DOHH2 (cell line): Measurements from ENCODE around the gene ACAD11.
"Not testable (repeated sequence)": the region's sequence is repeated elsewhere in the genome, so short reads cannot be mapped to it uniquely, and the experiment has no call there.

ENCODE experiments used
- H3F3A ChIP-seq: fragments of 200-600 bp; sonication (generic), shearing (Covaris generic); 2 replicates; pipeline ENCODE4 v1.6.0; 2016; ENCODE audit warnings: antibody characterized with exemption, mild to moderate bottlenecking; ENCODE audit not compliant: control insufficient read depth, insufficient read depth
- H3K27ac ChIP-seq: fragments of 200-600 bp; sonication (generic); 2 replicates; pipeline ENCODE4 v1.5.1; 2014; ENCODE audit warnings: low read depth, mild to moderate bottlenecking, low read length, moderate library complexity
- H3K27me3 ChIP-seq: fragments of 200-600 bp; sonication (generic); 2 replicates; pipeline ENCODE4 v1.6.1; 2014; ENCODE audit warnings: mild to moderate bottlenecking, low read length, mixed read lengths; ENCODE audit not compliant: control insufficient read depth
- H3K36me3 ChIP-seq: fragments of 200-600 bp; sonication (generic); 2 replicates; pipeline ENCODE4 v1.6.1; 2014; ENCODE audit warnings: mild to moderate bottlenecking, low read length, moderate library complexity, mixed read lengths; ENCODE audit not compliant: control insufficient read depth
- H3K4me1 ChIP-seq: fragments of 200-600 bp; sonication (generic); 2 replicates; pipeline ENCODE4 v1.6.1; 2014; ENCODE audit warnings: mild to moderate bottlenecking, low read length, mixed read lengths; ENCODE audit not compliant: control insufficient read depth
- H3K4me2 ChIP-seq: fragments of 200-600 bp; sonication (generic); 2 replicates; pipeline ENCODE4 v1.6.0; 2014; ENCODE audit warnings: mild to moderate bottlenecking, low read length, moderate library complexity
- H3K4me3 ChIP-seq: fragments of 200-600 bp; sonication (generic); 2 replicates; pipeline ENCODE4 v1.5.1; 2014; ENCODE audit warnings: mild to moderate bottlenecking, low read length, mixed read lengths
- H3K79me2 ChIP-seq: fragments of 200-600 bp; sonication (generic); 2 replicates; pipeline ENCODE4 v1.6.1; 2014; ENCODE audit warnings: mild to moderate bottlenecking, low read length, mixed read lengths; ENCODE audit not compliant: control insufficient read depth
- H3K9me2 ChIP-seq: fragments of 200-600 bp; sonication (generic); replicated peaks from 2 replicates; pipeline ENCODE4 v1.6.1; 2014; ENCODE audit warnings: mild to moderate bottlenecking, low read length, mixed read lengths; ENCODE audit not compliant: control insufficient read depth
- H3K9me3 ChIP-seq: fragments of 200-600 bp; sonication (generic); 2 replicates; pipeline ENCODE4 v1.6.1; 2014; ENCODE audit warnings: antibody characterized with exemption, low read length, mixed read lengths; ENCODE audit not compliant: control insufficient read depth, insufficient read depth
- H4K20me1 ChIP-seq: fragments of 200-600 bp; sonication (generic); 2 replicates; pipeline ENCODE4 v1.6.0; 2014; ENCODE audit warnings: low read depth, mild to moderate bottlenecking, antibody characterized with exemption, low read length, moderate library complexity; ENCODE audit not compliant: control insufficient read depth, insufficient read depth
- CTCF ChIP-seq: fragments of 200-600 bp; sonication (generic); IDR thresholded peaks from one replicate; pipeline ENCODE4 v1.5.1; 2014; ENCODE audit warnings: antibody characterized with exemption, mild to moderate bottlenecking, low read depth, low read length; ENCODE audit not compliant: poor library complexity, severe bottlenecking
- EZH2phosphoT487 ChIP-seq: fragments of 200-600 bp; sonication (generic); IDR thresholded peaks from 2 replicates; pipeline ENCODE4 v1.6.1; 2017; ENCODE audit warnings: borderline replicate concordance, mild to moderate bottlenecking, antibody characterized with exemption, low read length, moderate library complexity, mixed read lengths

The ACAD11 gene

DNA sequence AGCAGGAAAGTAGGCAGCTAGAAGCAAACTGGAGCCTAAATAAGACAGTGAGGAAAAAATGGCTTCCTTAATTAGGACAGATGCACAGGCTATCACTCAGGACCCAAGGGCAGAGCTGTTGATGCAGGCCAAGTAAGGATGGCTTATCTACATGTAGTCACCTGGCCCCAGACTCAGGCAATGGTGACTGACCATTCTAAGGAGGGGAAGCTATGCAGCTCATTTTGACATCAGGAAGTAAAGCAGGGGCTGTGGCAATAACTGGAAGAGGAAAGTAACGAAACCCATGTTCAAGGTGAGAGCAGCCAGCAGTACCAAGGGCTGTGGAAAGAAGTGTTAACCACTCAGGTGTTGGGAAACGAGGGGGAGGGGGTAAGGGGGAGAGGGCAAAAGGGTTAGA lies 16.2 kb downstream of the ACAD11 start:
- Histone ChIP-seq H3K9me3 (no peaks in the 10 kb centered on the region), H3K9me2 (no peaks in the 10 kb centered on the region), H3K4me2 (no peak overlapping the region), H3K79me2 (no peaks in the 10 kb centered on the region), H4K20me1 (no peaks in the 10 kb centered on the region), H3K36me3 (peaks cover 11% of the 10 kb centered on the region), H3K27ac (no peak overlapping the region), H3K4me1 (peaks cover 13% of the 10 kb centered on the region), H3K4me3 (no peak overlapping the region), H3F3A (0 out of 2 replicates have a peak, but pooled peaks cover 2% of the 10 kb centered on the region), H3K27me3 (no peaks in the 10 kb centered on the region)
- TF ChIP-seq CTCF (no peak), EZH2phosphoT487 (no peak)

DNA sequence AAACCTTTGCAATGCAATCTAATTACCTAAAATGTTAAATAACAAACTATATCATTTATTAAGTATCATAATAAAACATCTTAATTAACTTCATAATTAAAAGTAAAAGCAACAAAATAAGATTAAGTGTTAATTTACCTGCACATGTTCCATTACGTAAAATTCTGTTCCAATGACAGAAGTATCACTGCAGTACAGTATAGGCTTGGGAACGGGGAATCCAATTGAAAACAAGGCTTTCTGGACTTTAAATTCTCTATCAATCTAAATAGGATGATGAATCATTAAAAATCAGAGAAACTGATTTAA lies 17.1 kb downstream of the ACAD11 start:
- H3F3A ChIP-seq: 0 out of 2 replicates have a peak, but pooled peaks cover 2% of the 10 kb centered on the region
- H3K79me2 ChIP-seq: no peaks in the 10 kb centered on the region
- peaks cover 13% of the 10 kb centered on the region for H3K4me1 ChIP-seq
- no peaks in the 10 kb centered on the region for H4K20me1 ChIP-seq
- H3K9me2 ChIP-seq: no peaks in the 10 kb centered on the region
- no peaks in the 10 kb centered on the region for H3K9me3 ChIP-seq
- H3K27me3 ChIP-seq: no peaks in the 10 kb centered on the region
- H3K4me2 ChIP-seq: no peak overlapping the region
- no peak overlapping the region for H3K4me3 ChIP-seq
- no peak overlapping the region for H3K27ac ChIP-seq
- no peak for TF ChIP-seq EZH2phosphoT487
- peaks cover 13% of the 10 kb centered on the region for H3K36me3 ChIP-seq

DNA sequence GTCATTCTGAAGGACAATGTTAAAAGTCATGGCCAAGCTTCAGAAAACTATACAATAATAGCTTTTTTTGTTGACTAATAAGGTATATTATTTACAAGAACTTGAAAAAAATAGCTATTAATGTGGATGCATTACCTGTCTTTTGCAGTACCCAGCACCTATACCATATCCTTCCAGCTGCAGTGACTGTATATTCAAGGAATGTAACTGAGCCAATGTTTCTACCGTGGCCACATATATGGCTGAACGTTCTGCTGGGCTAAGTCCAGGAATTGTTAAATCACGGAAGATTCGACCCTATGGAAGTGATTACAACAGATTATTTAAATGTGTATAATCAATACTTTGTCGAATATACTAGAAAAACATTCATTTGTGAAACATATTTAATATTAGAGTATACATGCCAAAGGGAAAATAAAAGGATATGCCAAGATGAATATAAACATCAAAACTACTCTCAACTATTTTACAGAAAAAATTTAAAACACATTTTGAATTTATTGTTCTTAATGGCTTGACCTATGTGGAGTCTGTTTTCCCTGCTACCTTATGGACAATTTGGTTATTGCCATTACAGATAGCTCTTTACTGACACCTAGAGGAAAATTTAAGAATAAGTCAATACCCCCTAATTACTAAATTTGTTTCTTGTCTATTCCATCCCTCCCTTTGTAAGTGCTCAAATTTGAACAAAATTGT lies 17.6 kb downstream of the ACAD11 start:
- Histone ChIP-seq H3K27ac (no peak overlapping the region), H4K20me1 (no peaks in the 10 kb centered on the region), H3K4me1 (peaks cover 9% of the 10 kb centered on the region), H3K4me2 (no peak overlapping the region), H3F3A (0 out of 2 replicates have a peak, but pooled peaks cover 2% of the 10 kb centered on the region), H3K9me3 (no peaks in the 10 kb centered on the region), H3K4me3 (no peak overlapping the region), H3K36me3 (peaks cover 14% of the 10 kb centered on the region), H3K79me2 (no peaks in the 10 kb centered on the region), H3K9me2 (no peaks in the 10 kb centered on the region), H3K27me3 (no peaks in the 10 kb centered on the region)
- TF ChIP-seq CTCF (peak; percentile 56), EZH2phosphoT487 (no peak)

DNA sequence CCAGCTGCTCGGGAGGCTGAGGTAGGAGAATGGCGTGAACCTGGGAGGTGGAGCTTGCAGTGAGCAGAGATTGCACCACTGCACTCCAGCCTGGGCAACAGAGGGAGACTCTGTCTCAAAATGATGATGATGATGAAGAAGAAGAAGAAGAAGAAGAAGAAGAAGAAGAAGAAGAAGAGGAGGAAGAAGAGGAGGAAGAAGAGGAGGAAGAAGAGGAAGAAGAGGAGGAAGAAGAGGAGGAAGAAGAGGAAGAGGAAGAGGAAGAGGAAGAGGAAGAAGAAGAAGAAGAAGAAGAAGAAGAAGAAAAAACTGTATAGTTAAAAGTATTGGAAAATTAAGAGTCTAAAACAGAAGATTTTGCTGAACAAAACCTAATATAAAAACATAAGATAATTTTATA lies 18.2 kb downstream of the ACAD11 start:
- H3K4me2 ChIP-seq, H3K27me3 ChIP-seq: not testable (repeated sequence)

More for the DNA sequence above, 18.2 kb downstream of the ACAD11 start:
- peaks cover 14% of the 10 kb centered on the region for H3K36me3 ChIP-seq
- H3K27ac ChIP-seq, H3K9me2 ChIP-seq, H3K9me3 ChIP-seq, H3K4me3 ChIP-seq, H4K20me1 ChIP-seq, H3F3A ChIP-seq, H3K79me2 ChIP-seq, H3K4me1 ChIP-seq: not testable (repeated sequence)
